Caki2 (cell line): ENCODE results near the gene GCNT2. TPM values are rescaled to one million over a fixed set of nuclear protein-coding genes. Genes with fewer than 3 reads are reported as not detected.
"Not testable (repeated sequence)": the region's sequence is repeated elsewhere in the genome, so short reads cannot be mapped to it uniquely, and the experiment has no call there.

Source experiments
- DNase-seq: peaks from one replicate; pipeline ENCODE4 v3.0.0-alpha.2; 2015; ENCODE audit warnings: low read depth
- in situ Hi-C: cut with HindIII; loops from 2 replicates; pipeline ENCODE4 v1.10.0; 2016; ENCODE audit warnings: low sequenced_read_pairs, low pct_unique_long_range_greater_than_20kb, mixed read lengths
- total RNA-seq: library from RNA; depleted of rRNA; stranded (reverse); fragments of >200 nt; shearing (Covaris generic); gene quantifications from 2 replicates; pipeline ENCODE4 v1.2.3, GENCODE V29; 2014; ENCODE audit warnings: low replicate concordance; rRNA removed

GCNT2 gene
- total RNA-seq, 1 experiment from 2014 or later: 43.9 TPM

- in situ Hi-C loops: no loop called here
- DNase-seq: no peak
These were observed 141.6 kb downstream of the GCNT2 start for GRCh38 chr6:10662742-10663141.

- in situ Hi-C loops, DNase-seq: not testable (repeated sequence)
These were observed 144.4 kb downstream of the GCNT2 start for GRCh38 chr6:10665595-10665994.

GRCh38 chr6:10668126-10668917 lies 147.2 kb downstream of the GCNT2 start:
- no peak for DNase-seq
- in situ Hi-C loops: no loop called here

GRCh38 chr6:10676403-10676802 lies 155.3 kb downstream of the GCNT2 start:
- in situ Hi-C loops: no loop called here
- DNase-seq: no peak

GRCh38 chr6:10678456-10678855 lies 157.3 kb downstream of the GCNT2 start:
- no peak for DNase-seq
- in situ Hi-C loops: no loop called here

Other genes with a start within 250 kb of the GCNT2 start
- gene TFAP2A, start 106.3 kb upstream of the GCNT2 start, total RNA-seq: 2.1 and 4.2 TPM in 2 replicates
- gene C6orf52, start 173.3 kb downstream of the GCNT2 start, total RNA-seq: 1.7 TPM in 1 of 2 replicates, not detected in the other
- 25.7 and 45.0 TPM in 2 replicates for gene PAK1IP1, start 173.6 kb downstream of the GCNT2 start, total RNA-seq
- gene TMEM14C, start 201.7 kb downstream of the GCNT2 start, total RNA-seq: 225 and 237 TPM in 2 replicates
- 323 and 336 TPM in 2 replicates for gene TMEM14B, start 226.5 kb downstream of the GCNT2 start, total RNA-seq